Keratinocyte (primary cell): ENCODE results near the gene TMEM151A. TPM values are rescaled to one million over a fixed set of nuclear protein-coding genes. Genes with fewer than 3 reads are reported as not detected.

Experiments
- DNase-seq: peaks from one replicate; pipeline ENCODE4 v3.0.0-alpha.2; 2011; ENCODE audit warnings: low read depth, missing footprints, low spot score
- FAIRE-seq: peaks from 2 replicates; lab custom pipeline; 2011; peaks lifted over from hg19 to GRCh38; lab: Jason Lieb, UNC
- H2AFZ ChIP-seq: 2 replicates; pipeline ENCODE4 v1.6.0; 2012; ENCODE audit warnings: low read length, control low read depth, inconsistent platforms; ENCODE audit not compliant: control insufficient read depth
- H3K27ac ChIP-seq: 2 replicates; pipeline ENCODE4 v1.5.1; 2011; ENCODE audit warnings: low read length; ENCODE audit not compliant: control insufficient read depth, insufficient read depth
- H3K27me3 ChIP-seq: 3 replicates; pipeline ENCODE4 v1.6.0; 2011; ENCODE audit warnings: low read length; ENCODE audit not compliant: control insufficient read depth, insufficient read depth; ENCODE audit errors: extremely low read depth
- H3K36me3 ChIP-seq, 2 experiments: 2 replicates in 1 of 2; 3 replicates in 1 of 2; pipeline ENCODE4 v1.5.1; 2011; ENCODE audit warnings: low read length in 2 of 2, mild to moderate bottlenecking in 1 of 2; ENCODE audit not compliant: control insufficient read depth in 2 of 2, insufficient read depth in 2 of 2; ENCODE audit errors: extremely low read depth in 1 of 2
- H3K4me1 ChIP-seq: 3 replicates; pipeline ENCODE4 v1.5.1; 2011; ENCODE audit warnings: low read length; ENCODE audit not compliant: control insufficient read depth, insufficient read depth; ENCODE audit errors: extremely low read depth
- H3K4me2 ChIP-seq: 3 replicates; pipeline ENCODE4 v1.6.0; 2011; ENCODE audit warnings: low read depth, low read length; ENCODE audit not compliant: control insufficient read depth, insufficient read depth; ENCODE audit errors: extremely low read depth
- H3K4me3 ChIP-seq, 3 experiments: fragments of 200-600 bp in 1 of 3; sonication (generic) in 1 of 3; 2 replicates in 2 of 3; 3 replicates in 1 of 3; pipeline ENCODE4 v1.5.1; 2011 to 2016; ENCODE audit warnings: low read length in 3 of 3, mild to moderate bottlenecking in 3 of 3, control low read depth in 2 of 3, inconsistent platforms in 1 of 3, low read depth in 1 of 3, mixed read lengths in 1 of 3, mixed run types in 1 of 3, moderate library complexity in 1 of 3; ENCODE audit not compliant: control insufficient read depth in 2 of 3, insufficient read depth in 2 of 3; ENCODE audit errors: extremely low read depth in 1 of 3
- H3K79me2 ChIP-seq: 2 replicates; pipeline ENCODE4 v1.6.0; 2012; ENCODE audit warnings: low read length; ENCODE audit not compliant: control insufficient read depth, insufficient read depth
- H3K9ac ChIP-seq: 3 replicates; pipeline ENCODE4 v1.6.0; 2011; ENCODE audit warnings: low read length; ENCODE audit not compliant: control insufficient read depth, insufficient read depth; ENCODE audit errors: extremely low read depth
- H3K9me1 ChIP-seq: 3 replicates; pipeline ENCODE4 v1.6.0; 2011; ENCODE audit warnings: low read length; ENCODE audit not compliant: control insufficient read depth, insufficient read depth; ENCODE audit errors: extremely low read depth
- H3K9me3 ChIP-seq: 2 replicates; pipeline ENCODE4 v1.5.1; 2012; ENCODE audit warnings: low read depth, low read length; ENCODE audit not compliant: control insufficient read depth
- H4K20me1 ChIP-seq: 3 replicates; pipeline ENCODE4 v1.6.0; 2011; ENCODE audit warnings: low read length; ENCODE audit not compliant: control insufficient read depth, insufficient read depth; ENCODE audit errors: extremely low read depth
- CTCF ChIP-seq, 3 experiments: IDR thresholded peaks in 1 of 3; conservative IDR thresholded peaks in 1 of 3; optimal IDR thresholded peaks in 1 of 3; 2 replicates in 2 of 3; 3 replicates in 1 of 3; pipeline versions ENCODE3 to v1.5.1; 2011; ENCODE audit warnings: low read length in 3 of 3, mild to moderate bottlenecking in 3 of 3, moderate library complexity in 2 of 3, control low read depth in 1 of 3, inconsistent platforms in 1 of 3; ENCODE audit not compliant: insufficient read depth in 2 of 3; ENCODE audit errors: extremely low read depth in 1 of 3
- EZH2 ChIP-seq: IDR thresholded peaks from one replicate; pipeline ENCODE4 v1.6.1; 2012; ENCODE audit warnings: inconsistent platforms, mild to moderate bottlenecking, low read length, moderate library complexity
- dilution Hi-C: fragments of 300-500 bp; cut with MboI; formaldehyde crosslinking; loops from one replicate; pipeline ENCODE4 v1.7.0; 2020; ENCODE audit warnings: low sequenced_read_pairs; ENCODE audit not compliant: extremely low pct_ligation_motif_present
- polyA plus RNA-seq, 5 experiments: library from polyadenylated mRNA; depleted of rRNA in 3 of 5; stranded (reverse) in 3 of 5; stranded (forward) in 1 of 5; unstranded in 1 of 5; fragments of >200 nt; gene quantifications; 1 replicate in 1 of 5; 2 replicates in 3 of 5; 3 replicates in 1 of 5; pipeline versions ENCODE4 v1.2.1 to v1.2.3, GENCODE V29; 2011 to 2012; ENCODE audit warnings: missing spikeins in 2 of 5, low read depth in 1 of 5, low replicate concordance in 1 of 5

TMEM151A gene
- polyA plus RNA-seq, 1 donor (not counting 4 experiments of a cell fraction or from before 2014, with no cell fraction given), result not detected

- Histone ChIP-seq H4K20me1 (no peaks in the 10 kb centered on the region), H3K79me2 (peaks cover 13% of the 10 kb centered on the region), H3K9me1 (no peaks in the 10 kb centered on the region), H3K4me2 (peak overlapping the region; percentile 95), H2AFZ (no peak overlapping the region), H3K27ac (no peak overlapping the region), H3K9me3 (no peaks in the 10 kb centered on the region), H3K27me3 (no peaks in the 10 kb centered on the region), H3K36me3 (peaks cover 28 to 30% of the 10 kb centered on the region in 2 experiments), H3K4me1 (peaks cover 13% of the 10 kb centered on the region), H3K9ac (no peak overlapping the region), H3K4me3 (no peak overlapping the region)
- TF ChIP-seq CTCF (optimal IDR thresholded peaks at IDR 0.05 in 1 of 3, IDR thresholded peaks at IDR 0.05 in 1 of 3, conservative IDR thresholded peaks at IDR 0.05 in 1 of 3; ENCODE audit: extremely low read depth in 1 of 3, insufficient read depth in 2 of 3, low read length in 3 of 3), result no peak
- TF ChIP-seq EZH2, result no peak
- no peak for FAIRE-seq
- DNase-seq, result no peak
- dilution Hi-C loops, result no loop called here
These were observed 32.5 kb upstream of the TMEM151A start for GRCh38 chr11:66259225-66259624.

- Histone ChIP-seq H3K4me1 (peaks cover 13% of the 10 kb centered on the region), H3K9me1 (no peaks in the 10 kb centered on the region), H3K4me2 (no peak overlapping the region), H2AFZ (no peak overlapping the region), H3K79me2 (peaks cover 13% of the 10 kb centered on the region), H3K9ac (no peak overlapping the region), H3K4me3 (no peak overlapping the region), H3K27ac (no peak overlapping the region), H3K9me3 (no peaks in the 10 kb centered on the region), H3K36me3 (peaks cover 34 to 36% of the 10 kb centered on the region in 2 experiments), H3K27me3 (no peaks in the 10 kb centered on the region), H4K20me1 (no peaks in the 10 kb centered on the region)
- dilution Hi-C loops, result no loop called here
- DNase-seq (no peak), FAIRE-seq (no peak)
- TF ChIP-seq CTCF (optimal IDR thresholded peaks at IDR 0.05 in 1 of 3, IDR thresholded peaks at IDR 0.05 in 1 of 3, conservative IDR thresholded peaks at IDR 0.05 in 1 of 3; ENCODE audit: extremely low read depth in 1 of 3, insufficient read depth in 2 of 3, low read length in 3 of 3) (no peak), EZH2 (no peak)
These were observed 31.7 kb upstream of the TMEM151A start for GRCh38 chr11:66259956-66260355.
